HL-60 (cell line): ENCODE results near the gene RGL1.

Source experiments
- DNase-seq, 2 experiments: peaks; one replicate each; pipeline ENCODE4 v3.0.0-alpha.2; 2010 to 2020; ENCODE audit warnings: low read depth in 1 of 2, low spot score in 1 of 2
- H3K27ac ChIP-seq: fragments of 250-450 bp; sonication (Bioruptor Pico); replicated peaks from 2 replicates; pipeline ENCODE4 v1.5.1; 2020; ENCODE audit warnings: mild to moderate bottlenecking, moderate library complexity
- H3K27me3 ChIP-seq: fragments of 250-450 bp; sonication (Bioruptor Pico); 2 replicates; pipeline ENCODE4 v1.5.1; 2021; ENCODE audit warnings: mild to moderate bottlenecking, moderate library complexity; ENCODE audit not compliant: insufficient read depth, poor library complexity, severe bottlenecking
- H3K4me3 ChIP-seq: replicated peaks from 2 replicates; pipeline ENCODE4 v1.5.1; 2011; ENCODE audit warnings: mild to moderate bottlenecking, control low read depth, low read length; ENCODE audit not compliant: insufficient read depth
- CTCF ChIP-seq: IDR thresholded peaks from one replicate; pipeline ENCODE4 v1.5.1; 2011; ENCODE audit warnings: low read length, control low read depth, inconsistent platforms; ENCODE audit not compliant: insufficient read depth
- GABPA ChIP-seq: IDR thresholded peaks from 2 replicates; pipeline ENCODE4 v1.6.1; 2012; ENCODE audit warnings: low read depth
- POLR2AphosphoS5 ChIP-seq: IDR thresholded peaks from 2 replicates; pipeline ENCODE4 v1.6.1; 2012; ENCODE audit warnings: low read depth
- REST ChIP-seq: IDR thresholded peaks from 2 replicates; pipeline ENCODE4 v1.6.1; 2012; ENCODE audit warnings: low read depth; ENCODE audit not compliant: insufficient replicate concordance
- SPI1 ChIP-seq: IDR thresholded peaks from 2 replicates; pipeline ENCODE4 v1.6.1; 2012; ENCODE audit warnings: low read depth, mild to moderate bottlenecking, borderline replicate concordance

RGL1 gene

GRCh38 chr1:183886083-183886828 is 81.3 kb downstream of the RGL1 start:
- TF ChIP-seq GABPA (no peak), CTCF (no peak), POLR2AphosphoS5 (no peak), REST (no peak), SPI1 (no peak)
- DNase-seq, result no peak
- Histone ChIP-seq H3K27ac (no peak overlapping the region), H3K4me3 (no peak overlapping the region), H3K27me3 (no peaks in the 10 kb centered on the region)

GRCh38 chr1:183886853-183887252 is 81.9 kb downstream of the RGL1 start:
- Histone ChIP-seq H3K27ac (no peak overlapping the region), H3K4me3 (no peak overlapping the region), H3K27me3 (no peaks in the 10 kb centered on the region)
- DNase-seq, result no peak
- TF ChIP-seq SPI1, result no peak
- no peak for TF ChIP-seq POLR2AphosphoS5
- TF ChIP-seq REST, result no peak
- no peak for TF ChIP-seq CTCF
- no peak for TF ChIP-seq GABPA

GRCh38 chr1:183887826-183888819 is 83.2 kb downstream of the RGL1 start:
- DNase-seq, result no peak
- no peak for TF ChIP-seq REST
- TF ChIP-seq SPI1, result no peak
- TF ChIP-seq CTCF, result no peak
- TF ChIP-seq GABPA, result no peak
- no peak for TF ChIP-seq POLR2AphosphoS5

More at GRCh38 chr1:183887826-183888819, 83.2 kb downstream of the RGL1 start:
- H3K4me3 ChIP-seq, result no peak overlapping the region
- no peaks in the 10 kb centered on the region for H3K27me3 ChIP-seq
- H3K27ac ChIP-seq, result no peak overlapping the region
